Neural cell (in vitro differentiated cells): ENCODE results near the gene NOL4L.
A peak's percentile ranks its signal among the peaks of the same experiment; 100 is the strongest.

Source experiments
- CTCF ChIP-seq: fragments of 450-650 bp; IDR thresholded peaks from 2 replicates; pipeline ENCODE4 v1.5.1; 2014; ENCODE audit warnings: antibody characterized with exemption, mild to moderate bottlenecking, moderate library complexity; ENCODE audit not compliant: poor library complexity, severe bottlenecking
- EP300 ChIP-seq: fragments of 450-650 bp; conservative IDR thresholded peaks from 2 replicates; pipeline ENCODE4 v1.6.1; 2014; ENCODE audit warnings: antibody characterized with exemption, mild to moderate bottlenecking, moderate library complexity; ENCODE audit not compliant: poor library complexity, severe bottlenecking
- POLR2AphosphoS5 ChIP-seq: IDR thresholded peaks from 2 replicates; pipeline ENCODE4 v1.6.1; 2012
- REST ChIP-seq: IDR thresholded peaks from 2 replicates; pipeline ENCODE4 v1.6.1; 2012; ENCODE audit warnings: borderline replicate concordance
- TAF1 ChIP-seq: IDR thresholded peaks from 2 replicates; pipeline ENCODE4 v1.6.1; 2012; ENCODE audit warnings: low read depth

GRCh38 chr20:32483351-32484224, 101.5 kb downstream of the NOL4L start:
- peak; percentile 10 for TF ChIP-seq CTCF
- TF ChIP-seq EP300 = no peak
- TF ChIP-seq TAF1 = peak; percentile 60
- peak; percentile 86 for TF ChIP-seq POLR2AphosphoS5
- TF ChIP-seq REST = peak; percentile 85
